CD4-positive, alpha-beta T cell treated with Interleukin-15 for 4 hours (primary cell): ENCODE results near the gene RNASE7.
"Not testable (repeated sequence)": the region's sequence is repeated elsewhere in the genome, so short reads cannot be mapped to it uniquely, and the experiment has no call there.

Experiments used
- DNase-seq: peaks from one replicate; pipeline ENCODE4 v3.0.0-alpha.2; 2020; ENCODE audit warnings: low spot score

The RNASE7 gene

GRCh38 chr14:21023817-21024584 lies 18.2 kb upstream of the RNASE7 start:
- DNase-seq = no peak

GRCh38 chr14:21024585-21025370 lies 17.4 kb upstream of the RNASE7 start, which contains the start of gene NDRG2:
Gene NDRG2 (minus strand): TSS chr14:21025061. CDS start chr14:21023315, 1,746 bp downstream.
- peak; percentile 76 for DNase-seq

GRCh38 chr14:21025371-21026273 lies 16.5 kb upstream of the RNASE7 start:
- DNase-seq = no peak

- no peak for DNase-seq
Observed at GRCh38 chr14:21026274-21026987, 15.7 kb upstream of the RNASE7 start.

GRCh38 chr14:21026988-21027315 lies 15.2 kb upstream of the RNASE7 start:
- no peak for DNase-seq

GRCh38 chr14:21029917-21030316 lies 12.2 kb upstream of the RNASE7 start, which contains the start of gene TPPP2:
Gene TPPP2 (plus strand): TSS chr14:21030217. CDS start chr14:21030582, 365 bp downstream.
- no peak for DNase-seq

GRCh38 chr14:21030531-21030930 lies 11.6 kb upstream of the RNASE7 start:
- no peak for DNase-seq

GRCh38 chr14:21032326-21033132 lies 9.6 kb upstream of the RNASE7 start:
- DNase-seq = no peak

GRCh38 chr14:21033133-21033698 lies 8.9 kb upstream of the RNASE7 start:
- DNase-seq = no peak

GRCh38 chr14:21034707-21035106 lies 7.5 kb upstream of the RNASE7 start, which contains the start of gene RNASE13:
Gene RNASE13 (minus strand): TSS chr14:21034807. CDS start chr14:21034288, 519 bp downstream.
- DNase-seq = no peak

- DNase-seq = no peak
Observed at GRCh38 chr14:21036751-21037150, 5.4 kb upstream of the RNASE7 start.

GRCh38 chr14:21037156-21037555 lies 5.0 kb upstream of the RNASE7 start:
- no peak for DNase-seq

GRCh38 chr14:21038441-21039422 lies 3.4 kb upstream of the RNASE7 start:
- no peak for DNase-seq

GRCh38 chr14:21039585-21040369 lies 2.4 kb upstream of the RNASE7 start:
- peak; percentile 41 for DNase-seq

GRCh38 chr14:21040370-21040925 lies 1.7 kb upstream of the RNASE7 start:
- DNase-seq = no peak

- DNase-seq = not testable (repeated sequence)
Observed at GRCh38 chr14:21040941-21041340, 1.2 kb upstream of the RNASE7 start.

- no peak for DNase-seq
Observed at GRCh38 chr14:21042918-21043317, 756 bp downstream of the RNASE7 start.
